ENCODE data around the gene PTPRM.

GRCh38 chr18:7766346-7766745, 199.2 kb downstream of the PTPRM start:
- TF ChIP-seq CTCF (IDR thresholded peaks at IDR 0.05) (no peak), EZH2phosphoT487 (IDR thresholded peaks at IDR 0.05) (no peak), EZH2 (IDR thresholded peaks at IDR 0.05) (no peak)

Data from neural progenitor cell (in vitro differentiated cells).